ENCODE data around the gene NHLRC1.

- no peak for TF ChIP-seq POLR2AphosphoS5 (IDR thresholded peaks at IDR 0.05)
- TF ChIP-seq CTCF (IDR thresholded peaks at IDR 0.05; ENCODE audit: poor library complexity, severe bottlenecking): no peak
- TF ChIP-seq EZH2 (IDR thresholded peaks at IDR 0.05; ENCODE audit: borderline replicate concordance, insufficient read depth, low read length, poor library complexity, severe bottlenecking): no peak
- TF ChIP-seq TAF1 (IDR thresholded peaks at IDR 0.05; ENCODE audit: low read depth): no peak
- TF ChIP-seq SMC3 (conservative IDR thresholded peaks at IDR 0.05; ENCODE audit: poor library complexity): no peak
- TF ChIP-seq MXI1 (conservative IDR thresholded peaks at IDR 0.05; ENCODE audit: poor library complexity, severe bottlenecking): no peak
- no peak for TF ChIP-seq EP300 (conservative IDR thresholded peaks at IDR 0.05; ENCODE audit: poor library complexity, severe bottlenecking)
Observed at GRCh38 chr6:18166312-18167036, 44.0 kb upstream of the NHLRC1 start.

All from neural cell (in vitro differentiated cells).